Stimulated activated CD4-positive, alpha-beta T cell treated with anti-CD3 and anti-CD28 coated beads, Interleukin-12 subunit alpha, Interleukin-12 subunit beta, amount 100 ng/mL, for 48 hours (primary cell): Measurements from ENCODE around the gene AWAT2.
"Not testable (repeated sequence)": the region's sequence is repeated elsewhere in the genome, so short reads cannot be mapped to it uniquely, and the experiment has no call there.

ENCODE experiments used
- DNase-seq, 3 donors: peaks; one replicate each; pipeline ENCODE4 v3.0.0-alpha.2; 2020; ENCODE audit warnings: low read depth in 2 of 3, low spot score in 1 of 3

The AWAT2 gene

DNA sequence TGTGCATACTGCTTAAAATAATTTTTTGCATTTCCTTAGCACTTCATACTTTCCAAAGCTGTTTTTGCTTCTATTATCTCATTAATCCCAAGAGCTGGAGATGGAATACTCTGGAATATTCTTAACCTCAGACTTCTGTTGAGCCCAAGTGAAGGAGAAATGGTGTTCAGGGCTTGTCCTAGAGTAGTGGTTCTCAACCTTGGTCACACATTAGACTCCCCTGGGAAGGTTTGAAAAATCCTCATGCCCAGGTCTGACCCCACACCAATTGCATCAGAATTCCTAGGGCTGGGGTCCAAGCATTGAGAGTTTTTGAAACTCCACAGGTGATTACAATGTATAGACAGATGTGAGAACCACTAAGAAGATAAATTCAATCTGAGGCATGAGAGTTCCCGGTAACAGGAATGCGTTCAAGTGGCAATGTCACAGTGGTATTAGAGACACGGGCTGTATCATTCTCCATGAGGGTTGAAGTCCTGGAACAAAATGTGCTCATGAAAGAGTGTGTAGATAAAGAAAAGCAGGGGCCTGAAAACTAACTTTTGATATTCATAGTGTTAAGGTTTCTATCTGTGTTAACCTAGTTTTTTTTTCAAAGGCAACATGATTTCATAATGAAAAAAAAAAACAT, 47.9 kb downstream of the AWAT2 start:
- DNase-seq: no peak

GRCh38 chrX:70001269-70001668, 48.5 kb downstream of the AWAT2 start:
- no peak for DNase-seq

DNA sequence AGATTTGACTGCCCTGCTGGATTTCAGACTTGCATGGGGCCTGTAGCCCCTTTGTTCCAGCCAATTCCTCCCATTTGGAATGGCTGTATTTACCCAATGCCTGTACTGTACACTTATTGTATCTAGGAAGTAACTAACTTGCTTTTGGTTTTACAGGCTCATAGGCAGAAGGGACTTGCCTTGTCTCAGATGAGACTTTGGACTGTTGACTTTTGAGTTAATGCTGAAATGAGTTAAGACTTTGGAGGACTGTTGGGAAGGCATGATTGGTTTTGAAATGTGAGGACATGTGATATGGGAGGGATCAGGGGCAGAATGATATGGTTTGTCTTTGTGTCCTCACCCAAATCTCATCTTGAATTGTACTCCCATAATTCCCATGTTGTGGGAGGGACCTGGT, 51.4 kb downstream of the AWAT2 start:
- not testable (repeated sequence) for DNase-seq

GRCh38 chrX:69996113-69996468, 53.6 kb downstream of the AWAT2 start:
- no peak for DNase-seq

DNA sequence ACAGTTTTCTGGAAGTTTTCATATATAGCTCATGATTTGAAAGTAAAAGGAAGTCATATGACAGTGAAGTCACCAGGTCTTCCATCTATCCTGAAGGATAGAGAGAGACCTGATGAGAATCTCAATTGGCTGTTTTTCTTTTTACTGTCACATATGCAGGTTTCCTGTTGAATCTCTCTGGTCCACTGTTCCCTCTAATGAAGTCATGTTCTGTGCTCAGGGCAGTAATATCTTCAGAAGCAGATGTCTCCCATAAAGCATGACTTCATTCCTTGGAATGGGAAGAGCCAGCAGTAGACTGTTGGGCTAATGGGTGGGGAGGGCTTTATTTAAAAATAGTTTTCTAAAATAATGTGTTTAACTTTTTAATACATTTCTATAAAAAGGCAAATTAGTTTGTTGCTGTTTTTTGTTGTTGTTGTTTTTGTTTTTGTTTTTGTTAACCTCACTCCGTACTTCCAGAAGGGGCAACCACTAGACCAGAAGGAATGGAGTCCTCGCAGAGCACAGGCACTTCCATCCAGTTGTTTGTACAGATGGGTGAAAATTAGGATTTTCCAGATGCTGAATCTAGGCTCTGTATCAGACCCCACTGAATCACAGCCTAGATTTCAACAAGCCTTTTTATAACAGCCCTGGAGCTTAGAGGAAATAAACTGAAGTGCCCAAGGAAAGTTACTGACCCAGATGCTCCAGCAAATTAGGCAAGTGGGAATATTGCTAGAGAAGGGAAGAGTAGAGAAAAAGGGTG, 54.2 kb downstream of the AWAT2 start:
- no peak for DNase-seq

- DNase-seq: no peak
These were observed 56.2 kb downstream of the AWAT2 start for GRCh38 chrX:69993494-69993893.

GRCh38 chrX:69991685-69992084, 58.1 kb downstream of the AWAT2 start:
- DNase-seq: no peak
